ENCODE measurements around the gene S100A6. TPM values are rescaled to one million over a fixed set of nuclear protein-coding genes. Genes with fewer than 3 reads are reported as not detected.

The S100A6 gene
- total RNA-seq, 4 donors from 2014 or later: 147 to 251 (median 192) TPM

DNA sequence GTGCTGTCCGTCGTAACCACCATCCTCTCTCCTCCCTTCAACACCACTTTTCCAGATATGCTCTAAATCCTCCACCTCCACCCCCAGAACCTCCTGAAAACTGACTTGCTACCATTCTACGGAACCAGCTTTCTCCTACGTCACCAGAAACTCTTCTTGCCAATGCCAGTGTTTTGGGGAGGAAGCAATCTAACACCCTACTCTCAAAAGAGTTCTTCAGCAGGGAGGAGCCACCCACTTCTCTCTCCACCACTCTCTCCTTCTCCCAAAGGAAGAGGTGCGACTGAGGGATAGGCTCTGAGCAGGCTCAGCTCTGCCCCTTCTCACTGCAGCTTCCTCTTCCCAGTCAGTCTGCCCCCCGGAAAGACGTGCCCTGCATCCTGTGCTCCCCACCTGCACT is 35.9 kb upstream of the S100A6 start:
- intact Hi-C loops (cut with DNase I; ENCODE audit: low total_unique reads): loop anchor here (10.0 kb wide), 2 partner anchors 93 to 183 kb away; no protein-coding TSS in a partner anchor
- TF ChIP-seq, protein P1, sequence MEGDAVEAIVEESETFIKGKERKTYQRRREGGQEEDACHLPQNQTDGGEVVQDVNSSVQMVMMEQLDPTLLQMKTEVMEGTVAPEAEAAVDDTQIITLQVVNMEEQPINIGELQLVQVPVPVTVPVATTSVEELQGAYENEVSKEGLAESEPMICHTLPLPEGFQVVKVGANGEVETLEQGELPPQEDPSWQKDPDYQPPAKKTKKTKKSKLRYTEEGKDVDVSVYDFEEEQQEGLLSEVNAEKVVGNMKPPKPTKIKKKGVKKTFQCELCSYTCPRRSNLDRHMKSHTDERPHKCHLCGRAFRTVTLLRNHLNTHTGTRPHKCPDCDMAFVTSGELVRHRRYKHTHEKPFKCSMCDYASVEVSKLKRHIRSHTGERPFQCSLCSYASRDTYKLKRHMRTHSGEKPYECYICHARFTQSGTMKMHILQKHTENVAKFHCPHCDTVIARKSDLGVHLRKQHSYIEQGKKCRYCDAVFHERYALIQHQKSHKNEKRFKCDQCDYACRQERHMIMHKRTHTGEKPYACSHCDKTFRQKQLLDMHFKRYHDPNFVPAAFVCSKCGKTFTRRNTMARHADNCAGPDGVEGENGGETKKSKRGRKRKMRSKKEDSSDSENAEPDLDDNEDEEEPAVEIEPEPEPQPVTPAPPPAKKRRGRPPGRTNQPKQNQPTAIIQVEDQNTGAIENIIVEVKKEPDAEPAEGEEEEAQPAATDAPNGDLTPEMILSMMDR (IDR thresholded peaks at IDR 0.05): no peak
- TF ChIP-seq POLR2A (IDR thresholded peaks at IDR 0.05): no peak
- no peak for DNase-seq (ENCODE audit: low spot score in 2 of 2)
- WGBS, 2 donors: 77 to 78% methylated on average over 7 of the region's 7 CpGs
- H3K4me3 ChIP-seq (ENCODE audit: low read depth, poor library complexity, severe bottlenecking): no peak overlapping the region

GRCh38 chr1:153570874-153571273 is 35.1 kb upstream of the S100A6 start:
- no peak for DNase-seq (ENCODE audit: low spot score in 2 of 2)
- intact Hi-C loops (cut with DNase I; ENCODE audit: low total_unique reads): loop anchor here (10.0 kb wide), 2 partner anchors 94 to 184 kb away; no protein-coding TSS in a partner anchor
- no peak overlapping the region for H3K4me3 ChIP-seq (ENCODE audit: low read depth, poor library complexity, severe bottlenecking)
- TF ChIP-seq POLR2A (IDR thresholded peaks at IDR 0.05): no peak
- TF ChIP-seq, protein P1 (IDR thresholded peaks at IDR 0.05): no peak
- WGBS, 2 donors: 88 to 95% methylated on average over 5 of the region's 5 CpGs

DNA sequence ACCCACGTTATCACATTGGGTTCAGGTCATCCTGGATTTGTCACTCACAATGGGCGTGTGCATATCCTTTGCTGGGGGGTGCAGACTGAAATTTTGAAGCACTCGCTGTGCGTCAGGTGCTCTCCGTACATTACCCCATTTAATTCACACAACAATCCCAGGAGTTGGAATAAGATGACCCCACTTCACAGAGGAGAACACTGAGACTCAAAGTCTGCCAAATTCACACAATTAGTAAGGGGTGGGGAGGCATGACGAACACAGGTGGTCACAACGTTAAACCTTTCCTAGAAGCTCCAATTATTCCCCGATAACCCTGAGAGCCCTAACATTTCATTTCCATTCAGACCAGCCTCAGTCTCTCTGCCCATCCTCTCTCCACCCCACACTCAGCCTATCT is 33.7 kb upstream of the S100A6 start:
- WGBS, 2 donors: 88 to 91% methylated on average over 8 of the region's 8 CpGs
- no peak for DNase-seq (ENCODE audit: low spot score in 2 of 2)
- intact Hi-C loops (cut with DNase I; ENCODE audit: low total_unique reads): loop anchor here (2.0 to 5.0 kb wide), 2 partner anchors 37 to 57 kb away; no protein-coding TSS in a partner anchor

DNA sequence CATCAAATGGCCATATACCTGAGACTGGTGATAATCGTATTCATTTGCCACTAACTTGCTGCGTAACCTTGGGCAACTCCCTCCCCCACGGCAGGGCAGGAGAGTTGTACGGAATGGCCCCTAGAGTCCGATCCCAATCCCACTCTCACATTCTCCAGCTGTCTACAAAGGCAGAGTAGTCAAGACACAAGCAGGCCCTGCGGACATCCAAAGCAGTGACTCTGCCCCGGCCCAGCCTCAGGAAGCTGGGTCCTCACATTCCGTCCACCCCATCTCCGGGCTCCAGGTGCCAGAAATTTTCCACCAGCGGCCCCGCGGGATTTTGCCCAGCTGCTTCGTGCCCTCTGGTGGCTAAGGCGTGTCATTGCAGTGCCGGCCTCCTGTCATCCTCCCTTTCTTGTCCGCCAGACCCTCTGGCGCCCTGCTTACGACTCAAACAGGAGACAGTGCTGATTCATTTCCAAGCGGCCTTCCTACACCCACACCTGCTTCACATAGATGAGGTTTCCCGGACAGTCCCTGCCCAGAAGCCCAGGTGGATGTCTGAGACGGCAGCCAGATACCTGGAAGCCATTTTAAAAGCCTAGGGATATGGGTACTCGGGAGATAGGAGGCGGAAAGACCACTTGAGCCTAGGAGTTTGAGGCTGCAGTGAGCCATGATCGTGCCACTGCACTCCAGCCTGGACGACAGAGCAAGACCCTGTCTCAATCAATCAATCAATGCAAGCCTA is 32.7 kb upstream of the S100A6 start:
- TF ChIP-seq, protein P1 (IDR thresholded peaks at IDR 0.05): peak in 2 of 3 donors; percentile 81 to 99
- TF ChIP-seq POLR2A (IDR thresholded peaks at IDR 0.05): no peak
- peak; percentile 90 to 99 for DNase-seq (ENCODE audit: low spot score in 2 of 2)
- no peak overlapping the region for H3K4me3 ChIP-seq (ENCODE audit: low read depth, poor library complexity, severe bottlenecking)
- intact Hi-C loops (cut with DNase I; ENCODE audit: low total_unique reads): loop anchor here (2.0 to 5.0 kb wide), 2 partner anchors 36 to 56 kb away; no protein-coding TSS in a partner anchor
- 6 to 9% methylated on average over 24 to 25 of the region's 25 CpGs for WGBS, 2 donors

More for the DNA sequence above, 33.7 kb upstream of the S100A6 start:
- TF ChIP-seq POLR2A (IDR thresholded peaks at IDR 0.05): no peak
- TF ChIP-seq, protein P1 (IDR thresholded peaks at IDR 0.05): no peak
- no peak overlapping the region for H3K4me3 ChIP-seq (ENCODE audit: low read depth, poor library complexity, severe bottlenecking)

- DNase-seq (ENCODE audit: low spot score in 2 of 2): no peak
- 46 to 52% methylated on average over 22 of the region's 22 CpGs for WGBS, 2 donors
- intact Hi-C loops (cut with DNase I; ENCODE audit: low total_unique reads): loop anchor here (2.0 to 5.0 kb wide), 2 partner anchors 35 to 55 kb away; no protein-coding TSS in a partner anchor
These were observed 32.0 kb upstream of the S100A6 start for GRCh38 chr1:153567621-153568366.

More at GRCh38 chr1:153567621-153568366, 32.0 kb upstream of the S100A6 start:
- TF ChIP-seq POLR2A (IDR thresholded peaks at IDR 0.05): no peak
- TF ChIP-seq, protein P1 (IDR thresholded peaks at IDR 0.05): no peak
- H3K4me3 ChIP-seq (ENCODE audit: low read depth, poor library complexity, severe bottlenecking): no peak overlapping the region

Measured in lower leg skin (tissue), 4 donors.